Calu3 (cell line): ENCODE measurements around the gene ETV5. TPM values are rescaled to one million over a fixed set of nuclear protein-coding genes. Genes with fewer than 3 reads are reported as not detected.

Source experiments
- BruUV-seq: library from RNA; stranded (reverse); fragments of 400-500 nt; replicated peaks from 2 replicates; lab custom pipeline; 2021; lab: Mats Ljungman, UMichigan
- CTCF ChIA-PET: fragments of 300-600 bp; sonication (Branson Sonifier 250); formaldehyde crosslinking; loops from one replicate; lab custom pipeline; 2022; ENCODE audit warnings: antibody characterized with exemption; lab: Charles Lee
- DNase-seq: peaks from one replicate; pipeline ENCODE4 v3.0.0; 2022
- H3K27ac Mint-ChIP-seq: one replicate; pipeline ENCODE4 v1.8.0; 2022; ENCODE audit warnings: mixed read lengths; ENCODE audit not compliant: unreplicated experiment
- H3K27me3 Mint-ChIP-seq: one replicate; pipeline ENCODE4 v1.8.0; 2022; ENCODE audit warnings: mixed read lengths; ENCODE audit not compliant: unreplicated experiment
- H3K36me3 Mint-ChIP-seq: one replicate; pipeline ENCODE4 v1.8.0; 2022; ENCODE audit warnings: mild to moderate bottlenecking, moderate library complexity, mixed read lengths; ENCODE audit not compliant: insufficient read depth, unreplicated experiment
- H3K4me1 Mint-ChIP-seq: one replicate; pipeline ENCODE4 v1.8.0; 2022; ENCODE audit warnings: mild to moderate bottlenecking, low read depth, mixed read lengths; ENCODE audit not compliant: unreplicated experiment
- H3K4me3 Mint-ChIP-seq: one replicate; pipeline ENCODE4 v1.8.0; 2022; ENCODE audit warnings: mild to moderate bottlenecking, low read depth, moderate library complexity, mixed read lengths; ENCODE audit not compliant: unreplicated experiment
- H3K9me3 Mint-ChIP-seq: one replicate; pipeline ENCODE4 v1.8.0; 2022; ENCODE audit warnings: low read depth, mixed read lengths; ENCODE audit not compliant: unreplicated experiment
- intact Hi-C: fragments of 100-400 bp; cut with micrococcal nuclease; formaldehyde crosslinking; loops from one replicate; pipeline ENCODE4 v1.10.0; 2022; ENCODE audit not compliant: unreplicated experiment
- total RNA-seq: library from RNA; stranded (reverse); gene quantifications from 2 replicates; pipeline ENCODE4 v1.2.3, GENCODE V29; 2022
- TF ChIP-seq, protein P1 (sequence below): fragments of 200-600 bp; IDR thresholded peaks from one replicate; pipeline ENCODE4 v1.8.0; 2022; ENCODE audit warnings: antibody characterized with exemption; ENCODE audit not compliant: unreplicated experiment

Gene ETV5
- total RNA-seq, 1 experiment from 2014 or later, result 108 TPM

DNA sequence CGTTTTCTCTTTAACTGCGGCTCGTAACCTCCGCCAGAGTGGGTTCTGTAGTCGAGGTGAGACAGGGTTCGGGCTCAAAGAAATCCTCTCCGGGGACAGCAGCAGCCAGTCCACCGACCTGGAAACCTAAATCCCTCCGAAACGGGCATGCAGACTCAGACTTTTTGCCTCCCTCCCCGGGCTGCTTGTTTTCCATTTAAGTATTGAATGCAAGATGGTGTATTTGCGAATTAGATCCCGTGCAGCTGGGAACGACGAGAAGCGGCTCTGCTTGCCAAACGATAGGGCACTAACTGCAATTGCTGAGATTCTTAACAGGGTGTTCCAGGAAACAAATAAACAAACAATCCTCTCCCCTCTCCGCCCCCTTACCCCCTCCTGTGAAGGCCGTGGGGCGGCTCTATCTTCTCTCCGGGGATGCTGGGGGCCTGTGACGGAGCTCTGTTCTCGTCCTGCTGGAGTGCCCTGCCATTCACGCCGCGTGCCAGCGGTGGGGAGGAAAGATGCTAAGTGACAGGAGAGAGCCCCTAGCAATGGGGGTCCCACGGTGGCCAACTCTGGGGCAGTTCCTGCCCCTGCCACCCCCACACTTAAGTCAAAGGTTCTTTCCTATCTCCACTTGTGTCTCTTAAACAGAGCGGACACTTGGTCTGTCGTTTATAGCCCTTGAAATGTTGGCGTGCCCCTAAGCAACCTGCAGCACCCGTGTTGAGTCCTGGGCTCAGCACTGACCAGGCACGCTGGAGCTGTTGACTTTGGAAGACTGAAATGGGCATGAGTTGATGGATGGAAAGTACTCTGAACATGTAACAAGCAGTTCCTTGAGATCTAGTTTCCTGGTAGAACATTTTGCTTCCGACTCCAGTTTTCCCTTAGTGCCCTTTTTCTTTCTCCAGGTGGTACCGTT, 1.3 kb upstream of the ETV5 start:
- CTCF ChIA-PET, result interaction anchor here (0.6 to 2.3 kb wide), 5 partner anchors 22 to 132 kb away, joined by 3 to 10 read pairs (median 3); no protein-coding TSS in a partner anchor
- peak; percentile 30 for DNase-seq
- Mint-ChIP-seq H3K4me3 (peak overlapping the region; percentile 79), H3K4me1 (peaks cover 21% of the 10 kb centered on the region), H3K36me3 (peaks cover 49% of the 10 kb centered on the region), H3K27ac (peak overlapping the region; percentile 85), H3K27me3 (peaks cover 25% of the 10 kb centered on the region), H3K9me3 (no peaks in the 10 kb centered on the region)
- intact Hi-C loops, result loop anchor here (5.0 kb wide), 1 partner anchor 42 kb away; no protein-coding TSS in a partner anchor
- TF ChIP-seq, protein P1, sequence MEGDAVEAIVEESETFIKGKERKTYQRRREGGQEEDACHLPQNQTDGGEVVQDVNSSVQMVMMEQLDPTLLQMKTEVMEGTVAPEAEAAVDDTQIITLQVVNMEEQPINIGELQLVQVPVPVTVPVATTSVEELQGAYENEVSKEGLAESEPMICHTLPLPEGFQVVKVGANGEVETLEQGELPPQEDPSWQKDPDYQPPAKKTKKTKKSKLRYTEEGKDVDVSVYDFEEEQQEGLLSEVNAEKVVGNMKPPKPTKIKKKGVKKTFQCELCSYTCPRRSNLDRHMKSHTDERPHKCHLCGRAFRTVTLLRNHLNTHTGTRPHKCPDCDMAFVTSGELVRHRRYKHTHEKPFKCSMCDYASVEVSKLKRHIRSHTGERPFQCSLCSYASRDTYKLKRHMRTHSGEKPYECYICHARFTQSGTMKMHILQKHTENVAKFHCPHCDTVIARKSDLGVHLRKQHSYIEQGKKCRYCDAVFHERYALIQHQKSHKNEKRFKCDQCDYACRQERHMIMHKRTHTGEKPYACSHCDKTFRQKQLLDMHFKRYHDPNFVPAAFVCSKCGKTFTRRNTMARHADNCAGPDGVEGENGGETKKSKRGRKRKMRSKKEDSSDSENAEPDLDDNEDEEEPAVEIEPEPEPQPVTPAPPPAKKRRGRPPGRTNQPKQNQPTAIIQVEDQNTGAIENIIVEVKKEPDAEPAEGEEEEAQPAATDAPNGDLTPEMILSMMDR, result no peak
- BruUV-seq, result no TSS peak

DNA sequence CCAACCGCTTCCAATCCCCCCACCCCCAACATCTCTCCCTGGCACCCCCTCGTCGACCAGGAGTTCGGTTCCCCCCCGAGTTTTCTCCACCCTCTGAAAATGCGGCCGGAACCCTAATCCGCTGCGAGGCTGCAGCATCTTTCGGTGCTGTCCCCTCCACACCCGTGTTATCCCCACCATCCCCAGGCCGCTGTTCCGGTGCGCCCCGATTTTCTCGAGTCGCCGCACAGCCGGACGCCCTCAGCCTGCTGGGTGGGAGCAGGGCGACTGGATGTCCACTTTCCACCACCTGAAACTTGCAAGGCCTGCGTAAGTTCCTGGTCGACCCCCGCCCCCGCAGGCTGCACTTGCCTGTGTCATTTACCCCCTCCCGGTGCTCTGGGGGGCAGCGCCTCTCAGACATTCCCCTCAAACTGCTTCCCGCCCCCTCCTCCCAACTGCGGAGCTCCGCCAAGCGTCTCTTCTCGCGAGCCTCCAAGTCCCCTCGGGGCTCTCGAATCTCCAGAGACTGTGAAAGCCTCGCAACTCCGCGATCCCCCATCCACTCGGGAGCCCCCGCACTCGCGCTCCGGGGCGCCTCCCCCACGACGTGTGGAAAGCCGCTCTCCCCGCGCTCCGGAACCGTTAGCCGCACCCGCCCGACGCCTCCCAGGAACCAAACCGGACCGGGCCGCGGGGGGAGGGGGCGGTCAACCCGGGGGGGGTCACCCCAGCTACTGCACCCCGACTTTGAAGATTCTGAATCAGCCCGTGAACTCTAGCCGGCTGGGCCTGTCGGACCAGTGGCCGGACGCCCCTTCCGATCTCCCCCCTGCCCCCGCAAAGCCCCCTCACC, 566 bp downstream of the ETV5 start:
- peaks cover 13% of the 10 kb centered on the region for H3K27me3 Mint-ChIP-seq
- TF ChIP-seq, protein P1, result no peak
- H3K4me1 Mint-ChIP-seq, result peaks cover 34% of the 10 kb centered on the region
- no TSS peak for BruUV-seq
- H3K36me3 Mint-ChIP-seq, result peaks cover 62% of the 10 kb centered on the region
- CTCF ChIA-PET, result interaction anchor here (0.7 to 2.3 kb wide), 11 partner anchors 9 to 1846 kb away, joined by 3 to 10 read pairs (median 4); no protein-coding TSS in a partner anchor
- H3K4me3 Mint-ChIP-seq, result peak overlapping the region; percentile 79
- intact Hi-C loops, result loop anchor here (5.0 kb wide), 1 partner anchor 44 kb away; no protein-coding TSS in a partner anchor
- no peaks in the 10 kb centered on the region for H3K9me3 Mint-ChIP-seq
- peak; percentile 68 for DNase-seq
- peak overlapping the region; percentile 85 for H3K27ac Mint-ChIP-seq

DNA sequence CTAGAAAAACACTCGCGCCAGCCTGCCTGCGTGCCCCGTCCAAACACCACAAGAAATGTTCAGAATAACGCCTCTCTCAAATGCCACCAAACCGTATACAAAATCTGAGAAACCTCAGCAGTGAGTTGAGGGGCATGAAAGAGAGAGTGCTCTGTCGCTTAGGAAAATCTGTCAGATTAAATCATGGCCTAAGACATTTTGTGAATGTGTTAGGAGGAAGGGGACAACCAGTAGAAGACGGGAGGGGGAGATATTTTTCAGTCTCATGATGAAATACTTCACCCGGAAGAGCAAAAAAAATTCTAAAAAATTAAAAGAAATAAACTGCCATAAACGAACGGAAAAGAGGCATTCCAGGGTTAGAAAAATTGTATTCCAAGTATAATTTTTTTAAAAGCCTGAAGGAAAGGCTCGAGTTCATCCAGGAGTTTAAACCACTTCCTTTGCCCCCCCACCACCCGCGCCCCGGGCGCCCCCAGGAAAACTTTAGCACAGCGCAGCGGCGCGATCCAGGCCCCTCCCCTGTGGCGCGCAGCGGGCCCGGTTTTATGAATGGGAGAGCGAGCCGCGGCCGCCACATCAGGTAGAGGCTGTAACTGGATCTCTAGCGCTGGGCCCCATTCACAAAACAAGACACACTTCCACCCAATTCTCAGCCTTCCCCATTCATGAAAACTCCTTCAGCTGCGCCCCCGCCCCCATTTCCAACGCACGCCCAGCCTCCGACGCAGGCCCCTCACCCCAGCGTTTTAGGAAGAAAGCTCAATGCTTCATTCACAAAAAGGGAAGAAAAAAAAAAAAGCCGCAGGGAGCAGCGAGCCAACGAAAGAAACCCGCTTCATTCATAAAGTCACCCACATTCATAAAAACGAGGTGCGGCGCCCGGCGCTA, 1.4 kb downstream of the ETV5 start:
- intact Hi-C loops, result loop anchor here (5.0 kb wide), 1 partner anchor 45 kb away; no protein-coding TSS in a partner anchor
- no TSS peak for BruUV-seq
- H3K9me3 Mint-ChIP-seq, result no peaks in the 10 kb centered on the region
- TF ChIP-seq, protein P1, result no peak
- peaks cover 13% of the 10 kb centered on the region for H3K27me3 Mint-ChIP-seq
- peak; percentile 86 for DNase-seq
- H3K36me3 Mint-ChIP-seq, result peaks cover 70% of the 10 kb centered on the region
- CTCF ChIA-PET, result interaction anchor here (0.7 to 1.7 kb wide), 9 partner anchors 8 to 1846 kb away, joined by 3 to 5 read pairs (median 4); no protein-coding TSS in a partner anchor
- peak overlapping the region; percentile 85 for H3K27ac Mint-ChIP-seq
- peak overlapping the region; percentile 79 for H3K4me3 Mint-ChIP-seq
- peaks cover 43% of the 10 kb centered on the region for H3K4me1 Mint-ChIP-seq
